ENCODE data around the gene IL4.

DNA sequence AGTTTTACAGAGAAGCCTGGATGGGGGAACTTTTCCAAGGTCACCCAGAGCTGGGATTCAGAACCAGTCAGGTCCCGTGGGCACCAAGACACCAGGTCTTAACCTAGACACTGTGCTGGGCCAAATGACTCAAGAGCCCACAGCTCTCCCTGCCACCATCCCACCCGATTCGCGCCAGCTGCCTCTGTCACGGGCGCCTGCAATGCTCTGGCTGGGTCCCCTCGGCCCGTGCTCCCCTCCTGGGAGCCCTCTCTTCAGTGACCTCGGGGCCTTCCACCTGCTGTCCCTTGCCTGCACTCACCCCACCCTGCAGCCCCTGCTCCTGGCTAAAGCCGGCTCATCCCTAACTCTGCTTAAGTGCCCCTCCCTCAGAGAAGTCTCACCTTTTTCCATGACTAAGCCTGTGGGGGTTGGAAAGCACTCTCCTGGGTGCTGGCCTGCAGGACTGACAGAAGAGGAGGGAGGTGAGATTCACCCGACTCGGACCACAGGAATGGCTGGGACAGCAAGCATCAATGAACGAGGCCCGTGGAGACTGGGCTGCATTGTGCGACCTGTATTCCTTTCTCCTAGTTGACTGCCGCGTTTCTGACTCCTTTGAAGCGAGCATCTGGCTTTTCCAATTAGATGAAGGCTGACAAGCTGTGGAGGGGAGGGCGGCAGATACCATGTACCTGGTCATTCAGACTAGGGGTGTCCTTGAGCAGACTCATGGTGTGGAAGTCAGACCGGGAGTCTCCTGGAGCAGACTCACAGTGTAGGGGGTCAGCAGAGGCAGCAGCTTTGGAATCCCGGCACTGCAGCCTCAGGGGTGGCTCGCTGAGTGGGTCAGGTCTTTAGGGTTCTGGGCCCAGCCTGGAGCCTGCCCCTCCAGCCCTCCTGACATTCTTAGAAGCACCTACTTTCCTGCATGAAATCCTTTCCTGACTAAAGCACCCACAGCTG lies 5.8 kb upstream of the IL4 start:
- TF ChIP-seq CTCF (IDR thresholded peaks at IDR 0.05; ENCODE audit: insufficient read depth, low read depth, low read length) (no peak), EZH2 (IDR thresholded peaks at IDR 0.05; ENCODE audit: insufficient read depth, low read length) (no peak)
